ENCODE measurements around the gene GLI2. TPM values are rescaled to one million over a fixed set of nuclear protein-coding genes. Genes with fewer than 3 reads are reported as not detected.

GLI2 gene
- polyA plus RNA-seq, 3 donors, result 11.0 to 14.4 (median 13.4) TPM

GRCh38 chr2:120754067-120754960 lies 18.6 kb downstream of the GLI2 start:
- no peak for DNase-seq

GRCh38 chr2:120758181-120759144 lies 22.8 kb downstream of the GLI2 start:
- DNase-seq, result peak; percentile 91

- DNase-seq, result no peak
Observed at GRCh38 chr2:120759543-120760331, 24.1 kb downstream of the GLI2 start.

- no peak for DNase-seq
Observed at GRCh38 chr2:120760446-120761135, 24.9 kb downstream of the GLI2 start.

GRCh38 chr2:120761164-120761861 lies 25.6 kb downstream of the GLI2 start:
- no peak for DNase-seq

- DNase-seq, result no peak
Observed at GRCh38 chr2:120761911-120762310, 26.2 kb downstream of the GLI2 start.

GRCh38 chr2:120762341-120763061 lies 26.8 kb downstream of the GLI2 start:
- DNase-seq, result no peak

GRCh38 chr2:120763508-120763907 lies 27.8 kb downstream of the GLI2 start:
- no peak for DNase-seq

GRCh38 chr2:120763931-120764330 lies 28.3 kb downstream of the GLI2 start:
- no peak for DNase-seq

GRCh38 chr2:120764492-120764891 lies 28.8 kb downstream of the GLI2 start:
- no peak for DNase-seq

- DNase-seq, result no peak
Observed at GRCh38 chr2:120764991-120765677, 29.5 kb downstream of the GLI2 start.

GRCh38 chr2:120765678-120766469 lies 30.2 kb downstream of the GLI2 start:
- peak; percentile 88 for DNase-seq

- DNase-seq, result no peak
Observed at GRCh38 chr2:120766470-120767351, 31.0 kb downstream of the GLI2 start.

GRCh38 chr2:120767486-120768005 lies 31.9 kb downstream of the GLI2 start:
- no peak for DNase-seq

- no peak for DNase-seq
Observed at GRCh38 chr2:120768112-120769048, 32.7 kb downstream of the GLI2 start.

All from renal pelvis (tissue), 4 donors.